Measurements from ENCODE around the gene SMKR1. TPM values are rescaled to one million over a fixed set of nuclear protein-coding genes. Genes with fewer than 3 reads are reported as not detected.

SMKR1 gene
- total RNA-seq, 1 experiment from 2014 or later: not detected

GRCh38 chr7:129550693-129551360 is 48.5 kb downstream of the SMKR1 start:
- no peak for TF ChIP-seq CTCF (IDR thresholded peaks at IDR 0.05; ENCODE audit: unreplicated experiment)
- Mint-ChIP-seq H3K4me3 (ENCODE audit: low read depth, unreplicated experiment) (no peak overlapping the region), H3K9me3 (ENCODE audit: low read depth, unreplicated experiment) (no peaks in the 10 kb centered on the region), H3K4me1 (ENCODE audit: low read depth, unreplicated experiment) (no peaks in the 10 kb centered on the region), H3K36me3 (ENCODE audit: insufficient read depth, unreplicated experiment) (peaks cover 4% of the 10 kb centered on the region), H3K27me3 (ENCODE audit: unreplicated experiment) (peaks cover 13% of the 10 kb centered on the region), H3K27ac (ENCODE audit: unreplicated experiment) (no peak overlapping the region)
- intact Hi-C loops (cut with micrococcal nuclease; ENCODE audit: unreplicated experiment): no loop called here
- DNase-seq: no peak
- BruUV-seq (replicated peaks): no TSS peak
- CTCF ChIA-PET: no interaction called here

GRCh38 chr7:129553899-129554461 is 51.6 kb downstream of the SMKR1 start:
- no peak for DNase-seq
- intact Hi-C loops (cut with micrococcal nuclease; ENCODE audit: unreplicated experiment): no loop called here
- no peaks in the 10 kb centered on the region for H3K4me1 Mint-ChIP-seq (ENCODE audit: low read depth, unreplicated experiment)
- no peak for TF ChIP-seq CTCF (IDR thresholded peaks at IDR 0.05; ENCODE audit: unreplicated experiment)
- no peaks in the 10 kb centered on the region for H3K9me3 Mint-ChIP-seq (ENCODE audit: low read depth, unreplicated experiment)
- BruUV-seq (replicated peaks): no TSS peak
- no peak overlapping the region for H3K4me3 Mint-ChIP-seq (ENCODE audit: low read depth, unreplicated experiment)
- peaks cover 4% of the 10 kb centered on the region for H3K36me3 Mint-ChIP-seq (ENCODE audit: insufficient read depth, unreplicated experiment)
- peaks cover 21% of the 10 kb centered on the region for H3K27me3 Mint-ChIP-seq (ENCODE audit: unreplicated experiment)
- no peak overlapping the region for H3K27ac Mint-ChIP-seq (ENCODE audit: unreplicated experiment)
- CTCF ChIA-PET: interaction anchor here (1.1 kb wide), 1 partner anchor 18 kb away, joined by 4 read pairs; no protein-coding TSS in a partner anchor

- no peak for DNase-seq
- Mint-ChIP-seq H3K4me1 (ENCODE audit: low read depth, unreplicated experiment) (peaks cover 9% of the 10 kb centered on the region), H3K27ac (ENCODE audit: unreplicated experiment) (no peak overlapping the region), H3K4me3 (ENCODE audit: low read depth, unreplicated experiment) (no peak overlapping the region), H3K36me3 (ENCODE audit: insufficient read depth, unreplicated experiment) (peaks cover 4% of the 10 kb centered on the region), H3K27me3 (ENCODE audit: unreplicated experiment) (peaks cover 21% of the 10 kb centered on the region), H3K9me3 (ENCODE audit: low read depth, unreplicated experiment) (no peaks in the 10 kb centered on the region)
- no peak for TF ChIP-seq CTCF (IDR thresholded peaks at IDR 0.05; ENCODE audit: unreplicated experiment)
- intact Hi-C loops (cut with micrococcal nuclease; ENCODE audit: unreplicated experiment): no loop called here
- no TSS peak for BruUV-seq (replicated peaks)
- CTCF ChIA-PET: no interaction called here
Observed at GRCh38 chr7:129556607-129557133, 54.3 kb downstream of the SMKR1 start.

GRCh38 chr7:129557686-129558481 is 55.6 kb downstream of the SMKR1 start:
- no peak for TF ChIP-seq CTCF (IDR thresholded peaks at IDR 0.05; ENCODE audit: unreplicated experiment)
- H3K9me3 Mint-ChIP-seq (ENCODE audit: low read depth, unreplicated experiment): no peaks in the 10 kb centered on the region
- no peak overlapping the region for H3K27ac Mint-ChIP-seq (ENCODE audit: unreplicated experiment)
- peaks cover 14% of the 10 kb centered on the region for H3K27me3 Mint-ChIP-seq (ENCODE audit: unreplicated experiment)
- no TSS peak for BruUV-seq (replicated peaks)
- peaks cover 9% of the 10 kb centered on the region for H3K4me1 Mint-ChIP-seq (ENCODE audit: low read depth, unreplicated experiment)
- CTCF ChIA-PET: interaction anchor here (0.6 kb wide), 2 partner anchors 12 to 1511 kb away, joined by 3 to 9 read pairs; no protein-coding TSS in a partner anchor
- H3K4me3 Mint-ChIP-seq (ENCODE audit: low read depth, unreplicated experiment): no peak overlapping the region
- H3K36me3 Mint-ChIP-seq (ENCODE audit: insufficient read depth, unreplicated experiment): no peaks in the 10 kb centered on the region
- intact Hi-C loops (cut with micrococcal nuclease; ENCODE audit: unreplicated experiment): no loop called here
- no peak for DNase-seq
